ENCODE measurements around the gene CPNE6. TPM values are rescaled to one million over a fixed set of nuclear protein-coding genes. Genes with fewer than 3 reads are reported as not detected.

CPNE6 gene
- total and polyA plus RNA-seq, 2 donors (not counting 1 experiment from before 2014, with no cell fraction given) = not detected

DNA sequence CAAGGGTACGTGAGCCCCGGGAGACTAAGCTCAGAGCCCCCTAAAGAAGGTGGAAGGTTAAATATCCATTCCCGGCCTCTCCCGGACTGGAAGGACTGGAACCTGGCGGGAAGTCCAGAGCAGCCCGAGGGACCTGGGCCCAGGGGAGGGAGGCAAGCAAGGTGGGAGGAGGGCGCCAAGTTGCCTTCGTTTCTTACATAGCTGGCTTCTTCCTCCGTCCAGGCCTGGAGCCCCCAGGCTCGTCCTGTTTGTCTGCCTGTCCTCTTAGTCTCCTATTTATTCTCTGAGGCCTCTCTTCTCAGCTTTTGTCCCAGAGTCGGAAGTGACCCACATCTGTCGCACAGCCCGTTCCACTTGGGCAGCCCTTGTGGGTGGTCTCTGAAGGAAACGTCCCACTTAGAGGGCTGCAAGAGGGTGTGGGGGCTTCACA is 23.5 kb downstream of the CPNE6 start:
- intact Hi-C loops (cut with micrococcal nuclease) = loop anchor here (1.0 to 5.0 kb wide), 7 partner anchors 13 to 528 kb away; partner anchors contain the start of genes AP1G2, DCAF11, IRF9 and NRL
- Histone ChIP-seq H3K27me3 (replicated peaks in 1 of 4; ENCODE audit: control extremely low read depth in 1 of 4, control insufficient read depth in 3 of 4, insufficient read depth in 4 of 4, low read length in 3 of 4) (no peaks in the 10 kb centered on the region), H3K9ac (ENCODE audit: low read length) (peak overlapping the region; percentile 95), H2AFZ (ENCODE audit: insufficient read depth, low read depth, low read length, poor library complexity, severe bottlenecking) (peak overlapping the region; percentile 92), H3K9me3 (ENCODE audit: control extremely low read depth in 1 of 3, control insufficient read depth in 2 of 3, insufficient read depth in 1 of 3, low read length in 2 of 3) (no peaks in the 10 kb centered on the region), H3K36me3 (replicated peaks in 1 of 2; ENCODE audit: control extremely low read depth in 1 of 2, control insufficient read depth in 1 of 2, extremely low read depth in 1 of 2, insufficient read depth in 2 of 2, low read length in 1 of 2) (peaks cover 2 to 27% of the 10 kb centered on the region in 2 experiments), H3K27ac (ENCODE audit: low read length in 2 of 2) (peak overlapping the region; percentile 80 to 95), H3K4me3 (ENCODE audit: control extremely low read depth in 1 of 5, extremely low read depth in 1 of 5, insufficient read depth in 1 of 5, low read depth in 2 of 5, low read length in 4 of 5) (peak overlapping the region; percentile 62 to 97 (median 89)), H3K79me2 (ENCODE audit: control insufficient read depth, insufficient read depth, low read length) (peaks cover 33% of the 10 kb centered on the region), H4K20me1 (ENCODE audit: control insufficient read depth, insufficient read depth, low read length, poor library complexity, severe bottlenecking) (peaks cover 7% of the 10 kb centered on the region), H3K4me2 (replicated peaks; ENCODE audit: low read depth, low read length, poor library complexity, severe bottlenecking) (peak overlapping the region; percentile 95), H3K4me1 (ENCODE audit: control insufficient read depth in 2 of 2, insufficient read depth in 2 of 2, low read length in 2 of 2) (peaks cover 5 to 35% of the 10 kb centered on the region in 2 donors)
- DNase-seq = peak; percentile 49
- H3K4me1 Mint-ChIP-seq = peaks cover 37% of the 10 kb centered on the region
- 2% methylated on average over 11 of the region's 14 CpGs for WGBS (ENCODE audit: insufficient coverage)
- ChIA-PET CTCF (interaction anchor here (0.6 to 12.1 kb wide), 13 partner anchors 11 to 213 kb away, joined by 3 to 292 read pairs (median 4); partner anchors contain the start of genes CIDEB, DCAF11, EMC9 and IPO4), POLR2A (interaction anchor here (0.6 to 4.1 kb wide), 8 partner anchors 12 to 148 kb away, joined by 3 to 35 read pairs (median 12); partner anchors contain the start of genes DCAF11, IRF9, NRL and TINF2)
- H3K9me3 Mint-ChIP-seq (ENCODE audit: insufficient read depth) = no peaks in the 10 kb centered on the region
- TF ChIP-seq, protein P1, sequence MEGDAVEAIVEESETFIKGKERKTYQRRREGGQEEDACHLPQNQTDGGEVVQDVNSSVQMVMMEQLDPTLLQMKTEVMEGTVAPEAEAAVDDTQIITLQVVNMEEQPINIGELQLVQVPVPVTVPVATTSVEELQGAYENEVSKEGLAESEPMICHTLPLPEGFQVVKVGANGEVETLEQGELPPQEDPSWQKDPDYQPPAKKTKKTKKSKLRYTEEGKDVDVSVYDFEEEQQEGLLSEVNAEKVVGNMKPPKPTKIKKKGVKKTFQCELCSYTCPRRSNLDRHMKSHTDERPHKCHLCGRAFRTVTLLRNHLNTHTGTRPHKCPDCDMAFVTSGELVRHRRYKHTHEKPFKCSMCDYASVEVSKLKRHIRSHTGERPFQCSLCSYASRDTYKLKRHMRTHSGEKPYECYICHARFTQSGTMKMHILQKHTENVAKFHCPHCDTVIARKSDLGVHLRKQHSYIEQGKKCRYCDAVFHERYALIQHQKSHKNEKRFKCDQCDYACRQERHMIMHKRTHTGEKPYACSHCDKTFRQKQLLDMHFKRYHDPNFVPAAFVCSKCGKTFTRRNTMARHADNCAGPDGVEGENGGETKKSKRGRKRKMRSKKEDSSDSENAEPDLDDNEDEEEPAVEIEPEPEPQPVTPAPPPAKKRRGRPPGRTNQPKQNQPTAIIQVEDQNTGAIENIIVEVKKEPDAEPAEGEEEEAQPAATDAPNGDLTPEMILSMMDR (IDR thresholded peaks at IDR 0.05) = no peak
- TF ChIP-seq EZH2 (IDR thresholded peaks at IDR 0.05; ENCODE audit: borderline replicate concordance, insufficient read depth, low read depth, low read length, poor library complexity, severe bottlenecking) = no peak
- peak overlapping the region; percentile 95 for H3K4me3 Mint-ChIP-seq
- no peaks in the 10 kb centered on the region for H3K27me3 Mint-ChIP-seq
- peak overlapping the region; percentile 92 for H3K27ac Mint-ChIP-seq
- no peak for ATAC-seq (ENCODE audit: low read depth)

Measured in B cell (primary cell).